T follicular helper cell (primary cell): Measurements from ENCODE around the gene PCDHB7.
"Not testable (repeated sequence)": the region's sequence is repeated elsewhere in the genome, so short reads cannot be mapped to it uniquely, and the experiment has no call there.

Source experiments
- DNase-seq: peaks from one replicate; pipeline ENCODE4 v3.0.0-alpha.2; 2020; ENCODE audit warnings: low read depth
- total RNA-seq, 2 experiments: gene quantifications; one replicate each; lab custom pipeline; 2026; lab: John Stamatoyannopoulos, UW

The PCDHB7 gene
- total RNA-seq, result 0 reads per million in 2 experiments

DNA sequence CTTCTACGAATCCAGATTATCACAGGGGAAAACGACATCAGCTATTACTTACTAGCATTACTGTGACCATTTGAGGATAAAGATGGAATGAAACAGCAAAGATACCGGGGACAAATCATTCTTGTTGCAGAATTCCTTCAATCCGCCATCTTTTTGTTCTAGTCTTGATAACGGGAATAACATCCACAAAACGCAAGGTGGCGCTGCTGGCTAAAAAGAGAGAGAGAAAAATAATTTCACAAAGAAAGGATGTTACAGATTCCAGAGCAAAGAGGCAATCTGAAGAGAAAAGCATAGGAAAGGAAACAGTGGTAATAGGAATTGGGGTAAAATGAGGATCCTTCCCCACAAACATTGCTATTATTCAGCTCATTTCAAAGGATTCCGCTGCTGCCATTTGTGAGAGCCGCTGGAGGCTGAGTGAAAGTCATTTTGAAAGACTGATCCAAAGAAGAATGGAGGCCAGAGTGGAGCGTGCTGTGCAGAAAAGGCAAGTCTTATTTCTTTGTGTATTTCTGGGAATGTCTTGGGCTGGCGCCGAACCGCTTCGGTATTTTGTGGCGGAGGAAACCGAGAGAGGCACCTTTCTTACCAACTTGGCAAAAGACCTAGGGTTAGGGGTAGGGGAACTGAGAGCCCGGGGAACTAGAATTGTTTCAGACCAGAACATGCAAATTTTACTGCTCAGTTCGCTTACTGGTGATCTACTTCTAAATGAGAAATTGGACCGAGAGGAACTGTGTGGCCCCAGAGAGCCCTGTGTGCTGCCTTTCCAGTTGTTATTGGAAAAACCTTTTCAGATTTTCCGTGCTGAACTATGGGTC, at the start of gene PCDHB7:
Gene PCDHB7, plus strand, starts transcription at position 264 of the 824 bp plus-strand sequence. Its CDS starts 192 bp downstream, at position 456.
- DNase-seq, result no peak

DNA sequence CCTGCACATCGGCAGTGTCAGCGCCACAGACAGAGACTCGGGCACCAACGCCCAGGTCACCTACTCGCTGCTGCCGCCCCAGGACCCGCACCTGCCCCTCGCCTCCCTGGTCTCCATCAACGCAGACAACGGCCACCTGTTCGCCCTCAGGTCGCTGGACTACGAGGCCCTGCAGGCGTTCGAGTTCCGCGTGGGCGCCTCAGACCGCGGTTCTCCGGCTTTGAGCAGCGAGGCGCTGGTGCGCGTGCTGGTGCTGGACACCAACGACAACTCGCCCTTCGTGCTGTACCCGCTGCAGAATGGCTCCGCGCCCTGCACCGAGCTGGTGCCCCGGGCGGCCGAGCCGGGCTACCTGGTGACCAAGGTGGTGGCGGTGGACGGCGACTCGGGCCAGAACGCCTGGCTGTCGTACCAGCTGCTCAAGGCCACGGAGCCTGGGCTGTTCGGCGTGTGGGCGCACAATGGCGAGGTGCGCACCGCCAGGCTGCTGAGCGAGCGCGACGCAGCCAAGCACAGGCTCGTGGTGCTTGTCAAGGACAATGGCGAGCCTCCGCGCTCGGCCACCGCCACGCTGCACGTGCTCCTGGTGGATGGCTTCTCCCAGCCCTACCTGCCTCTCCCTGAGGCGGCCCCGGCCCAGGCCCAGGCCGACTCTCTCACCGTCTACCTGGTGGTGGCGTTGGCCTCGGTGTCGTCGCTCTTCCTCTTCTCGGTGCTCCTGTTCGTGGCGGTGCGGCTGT, 48.9 kb upstream of the PCDHB7 start:
- not testable (repeated sequence) for DNase-seq

GRCh38 chr5:141127305-141127704, 45.1 kb upstream of the PCDHB7 start:
- DNase-seq, result no peak

- DNase-seq, result no peak
Measured at GRCh38 chr5:141135030-141135717, 37.3 kb upstream of the PCDHB7 start, which contains the start of gene PCDHB5. TSS of gene PCDHB5 (plus strand) at chr5:141135206. CDS start at chr5:141135435, 229 bp downstream.

GRCh38 chr5:141135718-141136266, 36.7 kb upstream of the PCDHB7 start:
- DNase-seq, result no peak

DNA sequence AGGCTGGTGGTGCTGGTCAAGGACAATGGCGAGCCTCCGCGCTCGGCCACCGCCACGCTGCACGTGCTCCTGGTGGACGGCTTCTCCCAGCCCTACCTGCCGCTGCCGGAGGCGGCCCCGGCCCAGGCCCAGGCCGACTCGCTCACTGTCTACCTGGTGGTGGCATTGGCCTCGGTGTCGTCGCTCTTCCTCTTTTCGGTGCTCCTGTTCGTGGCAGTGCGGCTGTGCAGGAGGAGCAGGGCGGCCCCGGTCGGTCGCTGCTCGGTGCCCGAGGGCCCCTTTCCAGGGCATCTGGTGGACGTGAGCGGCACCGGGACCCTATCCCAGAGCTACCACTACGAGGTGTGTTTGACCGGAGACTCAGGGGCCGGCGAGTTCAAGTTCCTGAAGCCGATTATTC, 35.1 kb upstream of the PCDHB7 start:
- DNase-seq, result not testable (repeated sequence)

DNA sequence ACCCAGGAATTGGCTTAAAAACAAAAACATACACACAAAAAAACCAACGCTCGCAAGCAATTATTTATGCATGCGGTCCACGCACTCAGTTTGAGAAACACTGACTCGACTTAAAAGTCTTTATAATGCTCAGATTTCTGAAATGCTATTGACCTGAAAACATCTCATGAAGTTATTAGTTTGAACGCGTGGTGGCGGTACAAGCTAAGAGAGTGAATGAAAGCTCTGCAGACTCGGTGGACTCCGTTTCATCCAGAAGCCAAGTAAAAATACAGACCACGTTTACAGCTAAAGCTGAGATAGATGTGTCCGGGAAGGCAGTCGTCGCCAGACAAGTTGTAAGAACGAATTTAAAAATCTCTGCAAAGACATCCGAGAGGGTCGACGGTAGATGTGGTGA, 22.6 kb upstream of the PCDHB7 start, which contains the start of gene PCDHB6:
Gene PCDHB6, plus strand, starts transcription at position 246 of the 400 bp plus-strand sequence. CDS start 201 bp downstream, outside the sequence.
- DNase-seq, result no peak

GRCh38 chr5:141150224-141150992, 22.0 kb upstream of the PCDHB7 start:
- DNase-seq, result no peak

DNA sequence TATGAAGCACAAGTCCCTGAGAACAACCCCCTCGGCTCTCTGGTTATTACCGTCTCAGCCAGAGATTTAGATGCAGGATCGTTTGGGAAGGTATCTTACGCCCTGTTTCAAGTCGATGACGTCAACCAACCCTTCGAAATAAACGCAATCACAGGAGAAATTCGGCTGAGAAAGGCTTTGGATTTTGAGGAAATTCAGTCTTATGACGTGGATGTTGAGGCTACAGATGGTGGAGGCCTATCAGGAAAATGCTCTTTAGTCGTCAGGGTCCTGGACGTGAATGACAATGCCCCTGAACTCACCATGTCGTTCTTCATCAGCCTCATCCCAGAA, 21.5 kb upstream of the PCDHB7 start:
- no peak for DNase-seq

- DNase-seq, result not testable (repeated sequence)
Measured at GRCh38 chr5:141151632-141152031, 20.8 kb upstream of the PCDHB7 start.

- DNase-seq, result not testable (repeated sequence)
Measured at GRCh38 chr5:141152096-141152495, 20.3 kb upstream of the PCDHB7 start.

DNA sequence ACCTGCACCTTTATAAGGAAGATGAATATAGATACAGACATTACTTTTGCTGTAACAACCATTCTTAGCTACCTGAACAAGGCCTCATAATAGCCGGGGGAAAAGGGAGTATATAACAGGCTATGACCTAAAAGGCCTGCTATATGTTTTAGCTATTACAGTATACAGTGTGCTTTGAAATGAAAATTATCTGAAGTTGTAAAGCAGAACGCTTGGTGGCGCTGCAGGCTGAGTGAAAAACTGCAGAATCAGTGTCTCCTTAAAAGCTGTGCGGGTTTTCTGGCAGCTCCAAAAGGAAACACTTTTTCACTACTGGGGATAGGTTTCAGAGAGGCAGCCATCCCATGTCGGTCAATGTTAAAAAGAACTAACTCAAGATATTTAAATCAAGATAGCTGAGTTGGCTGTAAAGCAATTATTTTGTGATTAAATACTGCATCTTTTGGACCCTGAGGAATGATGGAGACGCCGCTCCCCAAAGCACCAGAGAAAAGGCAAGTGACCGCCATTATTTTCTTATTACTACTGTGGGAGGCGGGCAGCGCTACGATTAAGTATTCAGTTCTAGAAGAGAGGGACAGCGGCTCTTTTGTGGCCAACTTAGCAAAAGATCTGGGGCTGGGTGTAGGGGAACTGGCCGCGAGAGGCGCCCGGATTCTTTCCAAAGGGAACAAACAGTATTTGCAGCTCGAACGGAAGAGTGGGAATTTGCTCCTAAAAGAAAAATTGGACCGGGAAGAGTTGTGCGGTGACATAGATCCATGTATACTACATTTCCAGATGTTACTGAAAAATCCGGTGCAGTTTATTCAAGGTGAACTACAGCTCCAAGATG, 16.7 kb upstream of the PCDHB7 start:
- DNase-seq, result no peak

- not testable (repeated sequence) for DNase-seq
Measured at GRCh38 chr5:141157356-141157755, 15.1 kb upstream of the PCDHB7 start.

- DNase-seq, result not testable (repeated sequence)
Measured at GRCh38 chr5:141157901-141158300, 14.5 kb upstream of the PCDHB7 start.

GRCh38 chr5:141174291-141175104, 2.1 kb downstream of the PCDHB7 start:
- not testable (repeated sequence) for DNase-seq

- DNase-seq, result no peak
Measured at GRCh38 chr5:141175933-141176332, 3.5 kb downstream of the PCDHB7 start.

GRCh38 chr5:141177577-141178191, 5.2 kb downstream of the PCDHB7 start, which contains the start of gene PCDHB8:
TSS of gene PCDHB8 (plus strand) at chr5:141177790. CDS start at chr5:141178035, 245 bp downstream.
- not testable (repeated sequence) for DNase-seq

DNA sequence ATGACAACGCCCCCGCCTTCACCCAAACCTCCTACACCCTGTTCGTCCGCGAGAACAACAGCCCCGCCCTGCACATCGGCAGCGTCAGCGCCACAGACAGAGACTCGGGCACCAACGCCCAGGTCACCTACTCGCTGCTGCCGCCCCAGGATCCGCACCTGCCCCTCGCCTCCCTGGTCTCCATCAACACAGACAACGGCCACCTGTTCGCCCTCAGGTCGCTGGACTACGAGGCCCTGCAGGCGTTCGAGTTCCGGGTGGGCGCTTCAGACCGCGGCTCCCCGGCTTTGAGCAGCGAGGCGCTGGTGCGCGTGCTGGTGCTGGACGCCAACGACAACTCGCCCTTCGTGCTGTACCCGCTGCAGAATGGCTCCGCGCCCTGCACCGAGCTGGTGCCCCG, 6.9 kb downstream of the PCDHB7 start:
- not testable (repeated sequence) for DNase-seq

DNA sequence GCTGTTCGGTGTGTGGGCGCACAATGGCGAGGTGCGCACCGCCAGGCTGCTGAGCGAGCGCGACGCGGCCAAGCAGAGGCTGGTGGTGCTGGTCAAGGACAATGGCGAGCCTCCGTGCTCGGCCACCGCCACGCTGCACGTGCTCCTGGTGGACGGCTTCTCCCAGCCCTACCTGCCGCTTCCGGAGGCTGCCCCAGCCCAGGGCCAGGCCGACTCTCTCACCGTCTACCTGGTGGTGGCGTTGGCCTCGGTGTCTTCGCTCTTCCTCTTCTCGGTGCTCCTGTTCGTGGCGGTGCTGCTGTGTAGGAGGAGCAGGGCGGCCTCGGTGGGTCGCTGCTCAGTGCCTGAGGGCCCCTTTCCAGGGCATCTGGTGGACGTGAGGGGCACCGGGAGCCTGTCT, 7.4 kb downstream of the PCDHB7 start:
- DNase-seq, result not testable (repeated sequence)
